HG03571 (cell line): Measurements from ENCODE around the gene ZFYVE28.

Experiments used
- ATAC-seq: cut with Tn5 transposase; IDR thresholded peaks from one replicate; pipeline ENCODE4 v1.9.1; 2021; ENCODE audit not compliant: unreplicated experiment

The ZFYVE28 gene

DNA sequence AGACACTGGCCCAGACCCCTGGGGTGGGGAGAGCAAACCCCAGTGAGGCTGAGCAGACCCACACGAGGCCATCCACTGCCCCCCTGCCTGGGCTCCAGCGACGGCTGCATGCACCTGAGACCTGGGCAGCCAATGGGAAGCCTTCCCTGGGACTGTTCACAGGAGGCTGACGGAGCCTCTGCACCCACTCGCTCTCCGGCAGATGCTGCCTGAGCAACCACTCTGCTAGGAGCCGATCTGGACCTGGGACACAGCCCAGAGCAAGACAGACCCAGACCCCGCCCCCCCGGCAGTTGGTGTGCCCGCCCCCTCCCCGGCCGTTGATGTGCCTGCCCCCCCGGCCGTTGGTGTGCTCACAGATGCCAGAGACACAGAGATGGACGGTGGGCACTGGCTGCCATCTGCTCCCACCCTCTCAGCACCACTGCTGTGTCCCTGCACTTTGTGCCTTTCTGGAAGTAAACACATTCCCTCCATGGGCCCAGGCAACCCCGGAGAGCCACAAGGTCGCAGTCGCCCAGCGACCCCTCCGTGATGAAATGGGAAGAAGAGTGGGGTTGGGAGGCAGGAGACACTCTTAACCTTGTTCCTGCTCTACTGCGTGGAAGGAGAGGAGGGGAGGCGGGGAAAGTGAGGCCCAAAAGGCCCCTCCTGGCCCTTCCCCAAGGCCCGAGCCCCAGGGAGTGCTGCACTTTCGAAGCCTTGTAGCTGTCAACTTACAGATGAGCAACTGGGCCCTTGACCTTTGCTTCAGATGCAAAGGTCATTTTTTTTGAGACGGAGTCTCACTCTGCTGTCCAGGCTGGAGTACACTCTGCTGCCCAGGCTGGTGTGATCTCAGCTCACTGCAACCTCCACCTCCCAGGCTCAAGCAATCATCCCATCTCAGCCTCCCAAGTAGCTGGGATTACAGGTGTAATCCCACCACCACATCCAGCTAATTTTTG is 62.0 kb downstream of the ZFYVE28 start:
- ATAC-seq: no peak

DNA sequence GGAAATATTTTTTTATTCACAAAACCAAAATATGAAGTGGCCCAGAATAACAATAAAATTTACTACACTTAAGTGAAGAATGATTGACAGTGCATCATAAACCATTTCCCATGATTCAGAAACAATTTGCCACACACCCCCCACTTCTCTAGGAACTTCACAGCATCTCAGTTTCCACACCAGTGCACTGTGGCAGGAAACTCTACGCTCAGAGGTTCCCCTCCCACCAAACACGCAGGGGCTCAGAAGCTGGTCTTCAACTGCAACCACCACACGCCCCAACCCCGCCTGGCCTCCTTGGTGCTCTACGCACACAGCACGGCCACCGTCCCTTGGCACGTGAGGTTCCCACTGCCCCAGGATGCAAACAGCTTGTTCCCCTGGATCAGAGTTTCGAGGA is 63.7 kb downstream of the ZFYVE28 start:
- no peak for ATAC-seq

DNA sequence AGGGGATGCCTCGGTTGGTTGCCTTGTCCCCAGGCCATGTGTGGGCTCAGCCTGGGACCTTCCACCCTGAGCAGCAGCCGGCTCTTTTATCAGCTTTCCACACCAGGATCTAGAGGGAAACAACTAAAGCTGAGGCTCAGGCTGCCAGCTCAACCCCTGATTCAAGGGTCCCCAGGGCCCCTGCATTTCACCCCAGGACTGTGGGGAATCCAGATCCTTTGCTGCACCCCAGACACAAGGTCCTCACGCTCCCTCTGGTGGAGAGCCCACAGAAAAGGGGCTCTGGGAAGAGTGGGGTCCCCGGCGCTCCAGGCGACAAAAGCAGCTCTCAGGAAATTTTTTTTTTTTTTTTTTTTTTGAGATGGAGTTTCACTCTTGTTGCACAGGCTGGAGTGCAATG is 64.3 kb downstream of the ZFYVE28 start:
- ATAC-seq: no peak

DNA sequence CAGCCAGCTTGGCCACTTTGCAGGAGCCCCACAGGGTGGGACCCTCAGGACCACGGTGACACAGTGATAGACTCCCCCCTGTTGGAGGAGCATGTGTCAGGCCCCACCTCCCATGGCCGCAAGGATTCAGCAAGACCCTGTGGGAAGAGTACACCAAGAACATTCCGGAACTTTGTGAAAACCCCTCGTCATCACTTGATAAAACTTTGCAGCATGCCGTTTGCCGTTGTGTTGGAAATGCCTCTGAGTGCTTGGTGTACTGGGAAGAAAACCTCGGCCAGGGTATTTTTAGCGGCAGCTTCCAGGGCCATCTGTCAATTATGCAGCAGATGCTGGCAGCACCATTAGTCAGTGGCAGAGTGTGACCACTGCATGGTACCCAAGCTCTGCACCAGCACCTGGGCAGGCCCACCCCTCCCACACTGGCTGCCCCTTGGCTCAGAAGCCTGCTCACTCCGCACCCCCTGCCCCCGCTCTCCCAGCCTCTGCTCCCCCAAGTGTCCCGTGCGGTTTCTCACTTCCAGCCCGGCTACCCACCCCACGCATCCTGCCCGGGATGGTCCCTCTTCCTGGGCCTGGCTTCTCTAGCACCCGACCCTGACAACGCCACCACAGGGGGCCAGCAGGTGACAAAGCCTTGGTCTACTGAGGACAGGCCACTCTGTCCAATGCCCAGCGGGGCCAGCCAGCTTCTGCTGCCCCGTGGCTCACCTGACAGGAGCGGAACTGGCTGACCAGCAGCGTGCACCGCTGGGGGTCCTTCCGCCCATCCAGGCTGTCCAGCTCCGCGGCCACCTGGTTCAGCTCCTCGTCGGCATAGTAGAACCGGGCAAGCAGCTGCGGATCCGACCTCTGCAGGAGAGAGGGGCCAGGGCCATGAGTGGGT is 65.0 kb downstream of the ZFYVE28 start:
- no peak for ATAC-seq

DNA sequence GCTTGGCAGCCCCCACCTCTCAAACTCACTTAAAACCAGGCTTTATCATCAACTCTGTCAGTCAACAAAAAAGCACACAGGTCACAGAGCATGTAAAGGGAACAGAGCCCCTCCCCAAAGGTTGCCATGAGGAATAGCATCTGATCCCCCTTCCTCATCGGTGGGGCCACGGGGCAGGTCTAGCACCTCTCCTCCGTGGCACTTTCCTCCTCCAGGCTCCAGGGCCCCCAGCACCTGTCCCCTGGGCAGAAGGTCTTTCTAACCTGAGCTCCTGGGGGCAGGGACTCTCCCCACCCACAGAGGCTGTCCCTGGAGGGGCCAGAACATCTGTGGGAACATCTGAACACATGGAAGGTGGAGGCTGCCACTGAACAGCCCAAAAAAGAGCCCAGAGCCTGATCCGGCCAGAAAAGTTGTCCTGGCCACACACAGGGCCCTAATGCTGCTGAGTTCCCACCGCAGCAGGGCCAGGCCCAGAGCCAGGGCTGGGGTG is 65.7 kb downstream of the ZFYVE28 start:
- ATAC-seq: no peak

DNA sequence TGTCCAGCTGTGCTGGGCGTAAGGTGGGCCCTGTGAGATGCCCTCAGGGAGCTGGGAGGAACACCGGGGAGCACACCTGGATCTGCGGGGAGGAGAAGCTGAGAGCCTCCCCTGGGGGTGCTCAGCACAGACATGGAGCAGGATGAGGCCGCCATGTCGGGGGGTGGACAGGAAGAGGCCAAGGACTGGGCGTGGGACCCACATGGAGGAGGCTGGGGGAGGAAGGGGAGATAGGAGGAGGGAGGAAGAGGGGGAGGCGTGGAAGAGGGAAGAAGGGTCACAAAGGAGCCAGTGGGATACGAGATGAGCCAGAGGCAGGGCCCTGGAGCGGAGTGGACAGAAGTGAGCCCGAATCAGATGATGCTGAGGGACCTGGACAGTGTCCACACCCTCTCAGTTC is 66.3 kb downstream of the ZFYVE28 start:
- no peak for ATAC-seq

DNA sequence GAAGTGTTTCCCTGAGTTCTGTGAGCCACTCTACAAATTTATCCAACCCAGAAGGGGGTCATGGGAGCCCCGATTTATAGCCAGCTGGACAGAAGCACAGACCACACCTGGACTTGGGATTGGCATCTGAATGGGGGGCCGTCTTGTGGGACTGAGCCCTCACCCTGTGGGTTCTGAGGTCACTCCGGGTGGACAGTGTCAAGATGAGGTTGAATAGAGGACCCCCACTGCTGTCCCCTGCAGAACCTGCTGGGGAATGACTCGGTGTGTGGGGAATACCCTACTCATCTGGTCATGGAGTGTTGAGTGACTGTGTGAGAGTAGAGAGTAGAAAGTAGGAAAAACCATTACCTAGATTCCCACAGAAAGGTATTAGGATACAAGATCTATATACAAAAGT is 67.5 kb downstream of the ZFYVE28 start:
- no peak for ATAC-seq

DNA sequence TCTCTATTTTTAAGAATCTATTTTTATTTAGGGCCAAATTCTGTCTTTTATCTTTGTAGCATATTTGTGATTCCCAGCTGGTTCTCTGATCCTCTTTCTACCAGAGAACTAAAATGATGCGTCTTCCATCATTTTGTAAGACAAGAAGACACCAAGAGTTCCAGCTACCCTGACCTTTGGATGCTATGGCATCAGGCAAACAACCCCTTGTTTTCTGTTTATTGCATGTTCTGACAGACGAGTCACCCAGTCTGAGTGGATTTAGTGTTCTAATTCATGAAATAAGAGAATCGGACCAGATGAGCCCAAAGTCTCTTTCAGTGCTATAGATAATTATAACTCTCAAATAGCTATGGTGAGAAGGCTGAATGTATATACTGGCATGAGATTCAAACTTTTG is 69.7 kb downstream of the ZFYVE28 start:
- ATAC-seq: no peak

DNA sequence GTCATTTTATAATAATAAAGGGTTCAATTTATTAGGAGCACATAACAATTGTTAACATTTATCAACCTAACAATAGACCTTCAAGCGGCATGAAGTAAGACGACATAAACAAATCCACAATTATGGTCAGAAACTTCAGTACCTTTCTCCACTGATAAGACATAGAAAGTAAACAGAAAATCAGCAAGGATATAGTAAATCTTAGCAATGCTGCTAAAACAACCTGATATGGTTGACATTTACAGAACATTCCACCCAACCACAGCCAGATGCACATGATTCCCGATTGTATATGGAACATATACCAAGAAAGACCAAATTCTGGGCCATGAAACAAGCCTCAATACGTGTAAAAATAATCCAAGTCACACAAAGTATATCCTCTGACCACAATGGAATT is 71.3 kb downstream of the ZFYVE28 start:
- ATAC-seq: no peak

DNA sequence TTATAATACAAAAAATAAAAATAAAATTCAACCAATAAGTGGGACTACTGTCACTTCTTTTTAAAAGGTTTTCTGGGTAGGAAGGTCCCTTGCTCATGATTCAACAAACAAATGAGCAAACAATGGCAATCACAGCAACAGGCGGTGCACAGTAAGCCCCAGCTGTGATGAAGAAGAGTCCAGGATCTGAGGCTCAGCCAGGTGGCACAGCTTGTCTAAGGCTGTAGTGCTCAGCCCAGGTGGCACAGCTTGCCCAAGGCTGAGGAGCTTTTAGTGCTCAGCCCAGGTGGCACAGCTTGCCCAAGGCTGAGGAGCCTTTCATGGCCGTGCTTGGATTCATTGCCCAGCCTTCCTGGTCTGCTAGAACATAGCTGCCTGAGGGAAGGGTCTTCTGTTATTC is 75.0 kb downstream of the ZFYVE28 start:
- ATAC-seq: no peak

DNA sequence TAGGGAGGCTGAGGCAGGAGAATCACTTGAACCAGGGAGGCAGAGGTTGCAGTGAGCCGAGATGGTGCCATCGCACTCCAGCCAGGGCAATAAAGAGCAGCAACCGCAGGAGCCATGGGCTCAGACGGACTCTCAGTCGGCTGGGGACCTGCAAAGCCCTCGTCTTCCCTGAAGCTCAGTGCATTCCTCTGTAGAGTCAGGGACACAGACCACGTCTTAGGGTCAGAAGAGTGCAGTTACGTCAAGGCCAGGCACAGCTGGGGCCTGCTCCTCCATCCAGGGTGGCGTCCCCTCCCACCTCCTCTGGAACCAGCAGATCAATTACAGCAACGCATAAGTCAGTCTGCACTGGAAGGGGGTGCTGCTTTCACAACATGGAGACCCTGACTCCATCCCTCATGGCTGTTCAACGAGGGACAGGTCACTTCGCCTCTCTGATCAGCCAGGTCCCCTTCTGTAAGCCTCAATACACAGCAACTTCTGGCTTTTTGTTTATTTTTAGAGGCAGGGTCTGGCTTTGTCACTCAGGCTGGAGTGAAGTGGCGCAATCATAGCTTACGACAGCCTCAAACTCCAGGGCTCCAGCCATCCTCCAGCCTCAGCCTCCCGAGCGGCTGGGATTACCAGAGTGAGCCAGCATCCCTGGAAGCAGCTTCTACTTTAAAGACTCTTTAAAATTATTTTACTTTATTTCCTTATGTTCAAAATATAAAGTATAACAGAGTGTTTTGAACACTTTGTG is 76.4 kb downstream of the ZFYVE28 start:
- no peak for ATAC-seq

DNA sequence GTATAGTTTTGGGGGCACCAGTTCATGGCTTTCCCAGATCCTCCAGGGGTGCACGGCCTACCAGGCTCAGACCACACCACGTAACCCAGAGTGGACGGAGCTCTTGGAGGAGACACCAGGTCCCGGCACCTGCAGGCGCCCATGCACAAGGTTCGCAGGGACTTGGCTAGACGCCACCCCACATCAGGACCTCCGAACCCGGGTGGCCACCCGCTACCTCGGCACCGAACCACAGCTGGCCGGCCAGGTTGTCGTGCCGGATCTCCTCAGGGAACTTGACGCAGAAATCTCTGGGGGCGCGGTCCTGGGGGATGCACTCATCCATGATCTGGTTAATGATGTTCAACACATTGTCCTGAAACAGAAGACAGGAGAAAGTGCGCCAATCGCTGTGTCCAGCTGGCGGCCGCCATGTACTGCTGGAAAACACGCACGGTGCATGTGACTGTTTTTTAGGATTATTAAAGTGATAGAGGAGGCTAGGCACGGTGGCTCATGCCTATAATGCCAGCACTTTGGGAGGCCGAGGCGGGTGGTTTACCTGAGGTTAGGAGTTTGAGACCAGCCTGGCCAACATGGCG is 77.1 kb downstream of the ZFYVE28 start:
- ATAC-seq: no peak

DNA sequence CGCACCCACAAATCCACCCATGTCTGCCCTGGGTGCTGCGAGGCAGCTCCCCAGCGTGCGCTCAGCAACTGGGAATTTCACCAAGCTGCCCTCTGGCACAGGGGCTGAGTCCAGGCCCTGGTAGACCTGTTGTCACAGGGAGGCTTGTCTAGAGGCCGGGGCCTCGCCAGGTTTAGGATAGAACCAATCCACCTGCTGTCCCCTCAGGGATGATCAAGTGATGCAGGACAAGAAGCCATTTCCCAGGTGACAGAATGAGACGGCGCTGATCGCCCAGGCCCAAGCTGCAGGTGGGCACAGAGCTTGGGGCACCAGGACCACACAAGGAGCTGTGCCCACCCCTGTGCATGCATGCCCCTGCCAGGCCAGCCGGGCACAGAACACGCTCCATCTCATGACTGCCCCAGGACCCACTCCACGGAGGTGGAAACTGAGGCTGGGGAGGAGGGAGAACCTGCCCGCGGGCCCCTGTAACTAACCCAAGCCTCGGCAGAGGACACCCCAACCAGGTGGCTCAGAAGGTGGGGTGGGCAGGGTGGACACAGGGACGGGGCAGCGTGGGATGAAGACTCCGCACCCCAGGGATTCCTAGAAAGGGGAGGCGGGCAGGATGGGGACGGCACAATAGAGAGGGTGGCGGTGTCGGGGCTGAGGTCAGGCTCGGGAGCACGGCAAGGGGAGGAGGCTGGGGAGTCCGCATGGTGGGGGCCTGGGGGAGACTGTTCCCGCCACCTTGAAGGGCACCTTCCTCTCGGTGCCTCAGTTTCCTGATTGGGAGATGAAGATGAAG is 78.0 kb downstream of the ZFYVE28 start:
- ATAC-seq: no peak

DNA sequence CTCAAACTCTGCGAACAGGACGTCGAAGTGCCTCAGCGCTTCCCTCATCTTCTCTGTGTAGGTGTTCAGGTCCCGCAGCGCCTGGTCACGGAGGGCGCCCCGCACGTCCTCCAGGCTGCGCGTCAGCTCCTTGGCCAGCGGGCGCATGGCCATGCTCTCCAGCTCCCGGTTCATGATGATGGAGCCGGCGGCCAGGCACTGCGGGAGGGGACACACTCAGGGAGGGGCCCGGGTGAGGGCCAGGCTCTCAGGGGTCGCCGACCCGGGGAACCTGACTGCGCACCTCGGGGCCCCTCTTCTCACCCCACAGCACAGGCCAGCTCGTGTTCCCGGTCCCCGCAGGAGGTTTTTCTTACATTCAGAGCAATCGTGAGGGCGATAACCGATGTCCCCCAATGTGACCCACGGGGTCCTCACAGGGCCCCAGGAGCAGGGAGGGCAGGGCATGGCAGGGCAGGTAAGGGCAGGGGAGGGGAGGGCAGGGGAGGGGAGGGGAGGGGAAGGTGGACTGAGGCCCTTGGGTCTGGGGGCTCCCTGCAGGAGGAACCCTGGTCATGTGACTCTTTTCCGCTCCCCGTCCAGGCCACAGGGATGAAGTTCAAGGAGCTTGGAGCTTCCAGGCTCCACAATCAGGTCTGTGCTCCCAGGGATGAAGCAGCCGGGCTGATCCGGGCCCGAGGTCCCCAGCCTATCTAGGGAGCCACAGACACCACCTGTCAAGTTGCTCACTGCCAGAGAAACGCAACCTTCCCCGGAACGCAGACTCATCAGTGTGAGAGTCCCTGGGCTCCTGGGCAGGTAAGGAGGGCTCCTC is 78.8 kb downstream of the ZFYVE28 start:
- ATAC-seq: no peak

DNA sequence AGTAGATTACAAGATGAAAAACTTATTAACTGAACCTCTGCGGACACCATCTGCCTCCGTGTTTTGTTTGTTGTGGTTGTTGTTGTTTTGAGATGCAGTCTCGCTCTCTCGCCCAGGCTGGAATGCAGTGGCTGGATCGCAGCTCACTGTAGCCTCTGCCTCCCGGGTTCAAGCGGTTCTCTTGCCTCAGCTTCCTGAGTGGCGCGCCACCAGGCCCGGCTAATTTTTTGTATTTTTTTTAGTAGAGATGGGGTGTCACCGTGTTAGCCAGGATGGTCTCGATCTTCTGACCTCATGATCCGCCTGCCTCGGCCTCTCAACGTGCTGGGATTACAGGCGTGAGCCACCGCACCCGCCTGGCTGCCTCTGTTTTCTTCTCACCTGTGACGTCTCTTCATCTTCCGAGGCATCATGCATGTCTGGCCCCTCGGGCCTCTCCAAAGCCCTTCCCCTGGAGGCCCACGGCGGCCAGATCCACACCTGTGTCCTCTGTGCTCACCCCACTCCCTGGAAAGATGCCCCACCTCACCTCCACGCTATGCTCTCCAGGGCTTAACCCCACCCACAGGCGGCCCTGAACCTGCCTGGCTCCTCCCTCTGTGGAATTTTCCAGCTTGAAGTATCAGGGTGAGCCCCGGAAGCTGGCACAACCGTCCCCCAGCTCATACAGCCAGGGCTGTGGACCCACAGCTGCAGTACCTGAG is 79.5 kb downstream of the ZFYVE28 start:
- no peak for ATAC-seq

DNA sequence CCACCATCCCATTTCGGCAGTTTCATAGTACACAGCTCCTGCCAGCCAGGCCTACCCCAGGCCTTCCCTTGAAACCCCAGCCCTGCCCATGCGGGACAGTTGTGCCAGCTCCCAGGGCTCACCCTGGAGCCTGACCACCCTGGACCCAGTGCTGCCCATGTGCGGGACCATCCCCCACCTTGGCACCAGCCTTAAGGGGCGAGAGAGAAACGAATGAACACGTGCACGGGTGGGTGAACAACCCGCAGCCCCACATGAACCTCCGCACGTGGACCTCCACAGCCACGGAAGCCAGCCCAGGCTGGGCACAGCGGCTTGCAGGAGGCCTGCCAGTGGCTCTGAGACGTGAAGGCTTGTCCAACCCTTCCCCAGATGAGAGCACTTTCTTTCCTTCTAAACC is 80.5 kb downstream of the ZFYVE28 start:
- ATAC-seq: no peak

DNA sequence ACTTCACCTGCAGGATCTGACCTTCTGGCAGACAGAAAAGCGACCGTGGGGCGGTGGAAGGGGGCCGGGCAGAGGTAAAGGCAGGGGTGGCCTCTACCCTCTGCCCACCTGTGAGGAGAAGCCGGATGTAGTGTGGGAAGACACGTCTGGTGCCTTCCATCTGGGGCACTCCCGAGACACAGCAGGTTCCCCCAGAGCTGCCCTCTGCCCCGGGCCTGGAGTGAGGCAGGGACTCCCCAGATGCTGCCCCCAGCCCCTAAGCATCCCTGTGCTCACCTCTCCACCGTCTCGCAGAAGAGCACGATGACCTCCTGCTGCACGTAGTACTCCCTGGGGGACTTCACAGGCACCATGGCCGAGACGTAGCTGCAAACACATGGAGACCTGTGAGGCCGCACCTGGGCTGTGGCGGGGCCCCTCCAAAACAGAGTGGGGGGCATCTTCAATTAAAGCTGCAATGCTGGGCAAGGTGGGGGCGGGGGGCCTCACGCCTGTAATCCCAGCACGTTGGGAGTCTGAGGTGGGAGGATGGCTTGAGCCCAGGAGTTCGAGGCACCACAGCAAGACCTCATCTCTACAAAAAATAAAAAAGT is 81.2 kb downstream of the ZFYVE28 start:
- no peak for ATAC-seq

DNA sequence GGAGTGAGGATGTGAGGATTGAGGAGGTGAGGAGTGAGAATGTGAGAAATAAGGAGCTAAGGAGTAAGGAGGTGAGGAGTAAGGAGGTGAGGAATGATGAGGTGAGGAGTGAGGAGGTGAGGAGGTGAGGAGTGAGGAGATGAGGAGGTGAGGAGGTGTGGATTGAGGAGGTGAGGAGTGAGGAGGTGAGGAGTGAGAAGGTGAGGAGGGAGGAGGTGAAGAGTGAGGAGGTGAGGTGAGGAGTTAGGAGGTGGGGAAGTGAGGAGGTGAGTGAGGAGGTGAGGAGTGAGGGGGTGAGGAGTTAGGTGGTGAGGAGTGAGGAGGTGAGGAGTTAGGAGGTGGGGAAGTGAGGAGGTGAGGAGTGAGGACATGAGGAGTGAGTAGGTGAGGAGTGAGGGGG is 81.8 kb downstream of the ZFYVE28 start:
- ATAC-seq: no peak
